Epithelial cell of esophagus (primary cell): ENCODE results near the gene MTA1.

Experiments
- DNase-seq: peaks from one replicate; pipeline ENCODE4 v3.0.0; 2010; ENCODE audit warnings: low read depth
- H3K4me3 ChIP-seq: 2 replicates; pipeline ENCODE4 v1.5.1; 2011; ENCODE audit warnings: mild to moderate bottlenecking, low read length, control low read depth
- CTCF ChIP-seq: IDR thresholded peaks from 2 replicates; pipeline ENCODE4 v1.5.1; 2011; ENCODE audit warnings: low read depth, mild to moderate bottlenecking, low read length, control low read depth, inconsistent platforms; ENCODE audit not compliant: insufficient read depth; ENCODE audit errors: missing control alignments

The MTA1 gene

GRCh38 chr14:105466531-105467248 is 47.1 kb downstream of the MTA1 start:
- no peak for TF ChIP-seq CTCF
- no peak overlapping the region for H3K4me3 ChIP-seq
- DNase-seq = no peak

DNA sequence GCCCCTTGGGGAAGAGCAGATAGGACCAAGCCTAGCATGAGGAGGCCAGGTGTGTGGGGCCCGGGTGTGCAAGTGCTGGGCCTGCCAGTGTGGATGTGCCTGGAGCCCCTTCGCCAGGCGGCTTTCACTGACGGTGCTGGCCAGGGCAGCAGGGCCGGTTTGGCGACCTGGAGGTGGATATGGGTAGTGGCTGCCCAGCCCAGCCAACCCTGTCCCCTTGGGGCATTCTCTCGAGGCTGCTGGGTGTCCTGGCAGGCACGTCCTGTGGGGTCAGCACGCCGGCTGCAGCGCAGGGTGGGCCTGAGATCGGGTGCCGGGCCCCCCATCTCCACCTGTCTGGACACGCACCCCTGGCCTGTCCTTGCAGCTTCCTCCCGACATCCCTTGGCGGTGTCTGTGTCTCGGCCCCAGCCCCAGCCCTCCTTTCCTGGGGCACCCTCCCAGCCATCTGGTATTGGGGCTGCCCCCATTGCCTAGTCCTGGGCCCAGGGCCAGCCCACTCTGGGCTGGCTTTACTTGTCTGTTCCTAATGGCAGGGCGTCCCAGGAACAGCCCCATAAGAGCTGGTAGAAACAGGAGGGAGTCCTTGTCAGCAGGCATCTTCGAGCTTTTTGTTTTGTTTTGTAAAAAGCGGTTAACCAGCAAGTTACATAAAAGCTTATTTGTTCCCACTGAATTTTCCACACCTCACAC is 47.8 kb downstream of the MTA1 start:
- DNase-seq = no peak
- no peak overlapping the region for H3K4me3 ChIP-seq
- no peak for TF ChIP-seq CTCF

DNA sequence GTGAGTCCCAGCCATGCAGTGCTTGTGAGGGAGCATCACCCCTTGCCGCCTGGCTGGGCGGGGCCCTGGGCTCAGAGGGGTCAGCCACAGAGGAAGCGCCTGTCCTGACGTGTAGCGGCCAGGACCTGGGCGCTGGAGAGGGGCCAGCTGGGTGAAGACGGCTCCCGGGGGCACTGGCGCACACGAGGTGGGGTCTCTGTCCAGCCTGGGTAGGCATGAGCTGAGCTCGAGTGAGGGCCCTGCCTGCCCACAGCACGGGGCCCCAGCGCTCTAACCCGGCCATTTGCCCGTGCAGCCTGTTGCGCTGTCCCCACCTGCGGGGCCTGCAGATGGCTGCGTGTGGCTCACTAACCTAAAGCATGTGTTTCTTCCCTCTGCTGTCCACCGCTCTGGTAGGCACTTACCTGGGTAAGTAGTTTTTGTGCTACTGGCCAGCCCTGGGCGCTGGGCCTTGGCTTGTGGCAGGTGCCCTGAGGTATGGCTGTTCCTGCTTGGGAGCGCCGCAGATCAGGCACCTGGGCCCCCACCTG is 48.4 kb downstream of the MTA1 start:
- no peak overlapping the region for H3K4me3 ChIP-seq
- no peak for TF ChIP-seq CTCF
- no peak for DNase-seq

- TF ChIP-seq CTCF = no peak
- H3K4me3 ChIP-seq = no peak overlapping the region
These were observed 49.1 kb downstream of the MTA1 start for GRCh38 chr14:105468621-105469241.

DNA sequence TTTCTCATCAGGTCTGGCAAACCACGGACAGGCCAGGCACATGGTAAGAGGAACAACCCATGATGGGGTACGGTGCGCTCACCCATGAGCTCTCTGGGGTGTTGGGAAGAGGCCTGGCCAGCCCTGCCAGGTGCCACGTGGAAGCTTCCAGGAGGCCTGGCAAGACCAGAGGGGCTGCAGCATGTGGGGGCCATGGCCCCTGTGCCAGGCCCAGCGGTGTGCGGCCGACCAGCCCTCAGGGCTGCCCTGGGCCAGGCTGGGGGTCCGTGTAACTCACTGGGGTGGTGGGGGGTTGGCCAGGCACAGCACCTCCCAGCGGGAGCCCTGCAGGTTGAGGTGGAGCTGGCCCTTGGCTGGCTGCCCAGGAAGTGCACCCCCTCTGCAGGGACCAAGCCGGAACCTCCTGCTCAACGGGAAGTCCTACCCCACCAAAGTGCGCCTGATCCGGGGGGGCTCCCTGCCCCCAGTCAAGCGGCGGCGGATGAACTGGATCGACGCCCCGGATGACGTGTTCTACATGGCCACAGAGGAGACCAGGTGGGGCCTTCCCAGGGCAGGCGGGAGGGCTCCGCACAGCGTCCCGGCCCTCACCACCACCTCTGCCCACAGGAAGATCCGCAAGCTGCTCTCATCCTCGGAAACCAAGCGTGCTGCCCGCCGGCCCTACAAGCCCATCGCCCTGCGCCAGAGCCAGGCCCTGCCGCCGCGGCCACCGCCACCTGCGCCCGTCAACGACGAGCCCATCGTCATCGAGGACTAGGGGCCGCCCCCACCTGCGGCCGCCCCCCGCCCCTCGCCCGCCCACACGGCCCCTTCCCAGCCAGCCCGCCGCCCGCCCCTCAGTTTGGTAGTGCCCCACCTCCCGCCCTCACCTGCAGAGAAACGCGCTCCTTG is 50.1 kb downstream of the MTA1 start:
- H3K4me3 ChIP-seq = no peak overlapping the region
- no peak for DNase-seq
- TF ChIP-seq CTCF = no peak

More at GRCh38 chr14:105468621-105469241, 49.1 kb downstream of the MTA1 start:
- DNase-seq = no peak
